DMS114 treated with DMSO at 0.1 percent for 48 hours (cell line): ENCODE measurements around the gene OR10H4.
"Not testable (repeated sequence)": the region's sequence is repeated elsewhere in the genome, so short reads cannot be mapped to it uniquely, and the experiment has no call there.

Source experiments
- DNase-seq: peaks from one replicate; lab custom pipeline; 2025; ENCODE audit not compliant: unreplicated experiment; lab: John Stamatoyannopoulos, UW

OR10H4 gene

GRCh38 chr19:15937771-15938170 lies 11.0 kb upstream of the OR10H4 start:
- DNase-seq, result no peak

GRCh38 chr19:15944401-15944800 lies 4.4 kb upstream of the OR10H4 start:
- DNase-seq, result no peak

DNA sequence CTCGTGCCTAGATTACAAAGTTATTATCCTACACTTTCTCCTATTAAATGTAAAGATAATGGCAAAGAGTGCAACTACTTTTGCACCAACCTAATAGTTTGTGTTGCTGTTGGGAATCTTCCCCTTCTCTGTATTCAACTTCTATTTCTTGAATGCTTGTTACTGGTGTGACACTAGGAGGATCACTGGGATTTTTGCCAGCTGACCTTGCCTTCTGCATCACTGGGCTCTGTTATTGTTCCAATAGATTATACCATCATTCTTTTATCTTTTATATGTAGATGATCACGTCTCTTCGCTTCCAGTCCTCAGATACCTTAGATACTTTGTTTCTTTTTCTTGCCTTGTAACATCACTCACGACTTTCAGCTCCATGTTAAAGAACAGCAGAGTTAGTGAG lies 3.5 kb upstream of the OR10H4 start:
- no peak for DNase-seq

DNA sequence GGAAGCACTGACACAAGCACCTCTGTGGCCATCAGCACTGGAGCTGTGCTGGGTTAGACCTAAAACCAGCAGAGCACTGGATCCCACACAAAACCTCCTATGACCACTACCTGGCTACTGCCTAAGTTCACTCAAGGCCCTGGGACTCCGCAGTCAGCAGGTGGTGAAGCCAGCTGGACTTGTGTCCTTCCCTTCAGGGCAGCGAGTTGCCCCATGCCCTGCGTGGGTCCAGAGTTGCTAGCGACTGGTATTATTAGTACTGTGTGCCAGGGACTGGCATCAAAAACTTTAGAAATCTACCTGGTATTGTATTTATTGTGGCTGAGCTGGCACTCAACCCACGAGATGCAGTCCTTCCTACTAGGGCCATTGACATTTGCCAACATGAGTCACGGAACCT lies 6.0 kb downstream of the OR10H4 start:
- DNase-seq, result no peak

DNA sequence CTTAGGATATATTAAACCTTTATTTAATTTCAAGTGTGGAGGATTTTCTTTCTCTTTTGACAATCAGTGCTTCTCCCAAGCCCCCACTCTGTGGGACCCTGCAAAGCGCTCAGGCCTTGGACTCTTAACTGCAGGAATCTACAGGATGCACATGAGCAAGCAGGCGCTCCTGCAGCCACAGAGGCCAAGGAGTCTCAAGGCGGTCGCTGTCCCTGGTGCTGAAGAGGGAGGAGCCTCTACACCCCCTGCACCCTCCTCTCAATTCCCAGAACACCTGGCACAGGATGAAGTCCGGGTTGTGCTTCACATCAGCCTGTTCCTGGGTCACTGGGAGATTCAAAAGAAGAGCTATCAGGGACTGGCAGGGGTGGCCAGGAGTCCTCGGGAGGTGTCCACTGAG lies 13.5 kb downstream of the OR10H4 start:
- DNase-seq, result no peak

GRCh38 chr19:15964231-15964630 lies 15.4 kb downstream of the OR10H4 start:
- no peak for DNase-seq

GRCh38 chr19:15971224-15971780 lies 22.5 kb downstream of the OR10H4 start:
- DNase-seq, result no peak

- DNase-seq, result not testable (repeated sequence)
Observed at GRCh38 chr19:15972043-15972442, 23.2 kb downstream of the OR10H4 start.

GRCh38 chr19:15974856-15975255 lies 26.0 kb downstream of the OR10H4 start:
- no peak for DNase-seq

- DNase-seq, result no peak
Observed at GRCh38 chr19:15976836-15977689, 28.3 kb downstream of the OR10H4 start.

GRCh38 chr19:15977690-15978089 lies 28.9 kb downstream of the OR10H4 start:
- no peak for DNase-seq

GRCh38 chr19:15979293-15979692 lies 30.5 kb downstream of the OR10H4 start:
- no peak for DNase-seq

GRCh38 chr19:15985831-15986230 lies 37.0 kb downstream of the OR10H4 start:
- DNase-seq, result not testable (repeated sequence)

- DNase-seq, result no peak
Observed at GRCh38 chr19:15986701-15987100, 37.9 kb downstream of the OR10H4 start.

DNA sequence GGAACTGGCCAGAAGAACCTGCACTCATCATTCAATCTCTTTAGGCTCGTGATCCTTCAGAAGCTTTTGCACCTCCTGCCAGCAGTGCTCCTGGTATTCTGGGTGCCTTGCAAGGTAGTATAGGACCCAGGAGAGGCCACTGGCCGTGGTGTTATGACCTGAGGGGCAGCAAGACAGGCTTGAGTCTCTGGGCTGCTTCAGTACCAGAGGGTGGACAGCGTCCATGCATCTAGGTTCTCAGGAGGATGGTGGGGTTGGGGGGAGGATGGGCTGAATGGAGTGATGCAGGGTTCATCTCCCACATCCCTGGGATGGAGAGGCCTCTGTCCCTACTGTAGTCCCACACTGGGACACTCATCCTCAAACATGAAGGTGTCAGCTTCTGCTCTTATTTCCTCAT lies 41.1 kb downstream of the OR10H4 start:
- no peak for DNase-seq

GRCh38 chr19:15991602-15992001 lies 42.8 kb downstream of the OR10H4 start:
- no peak for DNase-seq

DNA sequence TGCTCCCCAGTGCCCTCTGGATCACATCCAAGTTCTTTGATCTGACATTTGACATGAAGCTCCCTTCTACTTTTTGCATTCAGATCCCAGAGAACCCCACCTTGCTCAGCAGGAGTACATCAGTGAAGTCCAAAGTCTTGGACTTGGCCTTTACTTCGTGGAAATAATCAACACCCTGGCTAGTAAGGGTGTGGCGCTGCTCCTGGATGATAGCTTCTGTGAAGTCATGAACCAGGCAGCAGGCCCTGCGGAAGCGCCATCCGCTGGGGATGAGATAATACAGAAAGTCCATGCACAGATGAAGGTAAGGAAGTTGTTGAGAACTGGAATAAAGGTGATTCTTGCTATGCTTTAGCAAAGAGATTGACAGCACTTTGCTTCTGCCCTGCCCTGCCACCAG lies 43.2 kb downstream of the OR10H4 start:
- DNase-seq, result no peak

GRCh38 chr19:15995536-15995935 lies 46.7 kb downstream of the OR10H4 start:
- no peak for DNase-seq

DNA sequence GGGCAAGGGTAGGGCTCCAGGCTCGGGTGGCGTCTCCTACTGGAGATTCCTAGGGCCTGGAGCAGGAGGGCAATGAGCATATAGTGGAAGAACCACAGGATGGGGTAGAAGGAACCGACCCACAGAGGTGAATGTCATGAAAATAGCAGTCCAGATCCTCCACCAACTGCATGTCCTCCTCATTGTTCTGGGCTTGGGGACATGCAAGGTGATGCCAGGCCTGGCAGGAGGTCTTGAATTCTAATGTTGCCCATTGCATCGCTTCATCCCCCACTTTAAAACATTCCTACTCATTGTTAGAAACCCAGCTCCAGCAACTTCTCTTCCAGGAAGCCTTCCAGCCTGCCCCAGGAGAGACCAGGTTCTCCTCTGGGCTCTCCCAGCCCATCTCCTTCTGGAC lies 49.4 kb downstream of the OR10H4 start:
- no peak for DNase-seq
